Parathyroid adenoma (tissue), 2 donors: Measurements from ENCODE around the gene ERFE.

Experiments
- H2AFZ ChIP-seq: fragments of 300-600 bp; sonication (generic); one replicate; pipeline ENCODE4 v1.7.0; 2017; ENCODE audit warnings: antibody characterized with exemption, mild to moderate bottlenecking
- H3K27ac ChIP-seq: fragments of 300-600 bp; sonication (generic); one replicate; pipeline ENCODE4 v1.7.0; 2017
- H3K27me3 ChIP-seq: fragments of 300-600 bp; sonication (generic); one replicate; pipeline ENCODE4 v1.7.0; 2017; ENCODE audit warnings: low read length; ENCODE audit not compliant: control insufficient read depth, insufficient read depth
- H3K36me3 ChIP-seq: fragments of 300-600 bp; sonication (generic); one replicate; pipeline ENCODE4 v1.7.0; 2017; ENCODE audit warnings: low read length; ENCODE audit not compliant: control insufficient read depth, insufficient read depth
- H3K4me1 ChIP-seq: fragments of 300-600 bp; sonication (generic); one replicate; pipeline ENCODE4 v1.7.0; 2017; ENCODE audit warnings: control low read depth
- H3K4me2 ChIP-seq: fragments of 300-600 bp; sonication (generic); one replicate; pipeline ENCODE4 v1.7.0; 2017; ENCODE audit warnings: low read length
- H3K4me3 ChIP-seq: fragments of 300-600 bp; sonication (generic); one replicate; pipeline ENCODE4 v1.7.0; 2017; ENCODE audit warnings: low read depth, low read length
- H3K79me2 ChIP-seq: fragments of 300-600 bp; sonication (generic); one replicate; pipeline ENCODE4 v1.7.0; 2017; ENCODE audit warnings: control low read depth
- H3K9ac ChIP-seq: fragments of 300-600 bp; sonication (generic); one replicate; pipeline ENCODE4 v1.7.0; 2017; ENCODE audit warnings: mild to moderate bottlenecking
- H3K9me3 ChIP-seq: fragments of 300-600 bp; sonication (generic); one replicate; pipeline ENCODE4 v1.7.0; 2017; ENCODE audit warnings: low read length; ENCODE audit not compliant: control insufficient read depth
- TF ChIP-seq, protein P1 (sequence below): fragments of 300-600 bp; sonication (generic); IDR thresholded peaks from one replicate; pipeline ENCODE4 v1.7.0; 2017; ENCODE audit warnings: antibody characterized with exemption, mild to moderate bottlenecking
- donor health status: primary hyperparathyroidism.

Gene ERFE

GRCh38 chr2:238121511-238122286 lies 37.1 kb upstream of the ERFE start:
- Histone ChIP-seq H3K79me2 (no peaks in the 10 kb centered on the region), H3K36me3 (no peaks in the 10 kb centered on the region), H3K4me1 (no peaks in the 10 kb centered on the region), H3K4me3 (no peak overlapping the region), H2AFZ (no peak overlapping the region), H3K4me2 (no peak overlapping the region), H3K9me3 (no peaks in the 10 kb centered on the region), H3K27me3 (no peaks in the 10 kb centered on the region), H3K9ac (no peak overlapping the region), H3K27ac (no peak overlapping the region)
- TF ChIP-seq, protein P1, sequence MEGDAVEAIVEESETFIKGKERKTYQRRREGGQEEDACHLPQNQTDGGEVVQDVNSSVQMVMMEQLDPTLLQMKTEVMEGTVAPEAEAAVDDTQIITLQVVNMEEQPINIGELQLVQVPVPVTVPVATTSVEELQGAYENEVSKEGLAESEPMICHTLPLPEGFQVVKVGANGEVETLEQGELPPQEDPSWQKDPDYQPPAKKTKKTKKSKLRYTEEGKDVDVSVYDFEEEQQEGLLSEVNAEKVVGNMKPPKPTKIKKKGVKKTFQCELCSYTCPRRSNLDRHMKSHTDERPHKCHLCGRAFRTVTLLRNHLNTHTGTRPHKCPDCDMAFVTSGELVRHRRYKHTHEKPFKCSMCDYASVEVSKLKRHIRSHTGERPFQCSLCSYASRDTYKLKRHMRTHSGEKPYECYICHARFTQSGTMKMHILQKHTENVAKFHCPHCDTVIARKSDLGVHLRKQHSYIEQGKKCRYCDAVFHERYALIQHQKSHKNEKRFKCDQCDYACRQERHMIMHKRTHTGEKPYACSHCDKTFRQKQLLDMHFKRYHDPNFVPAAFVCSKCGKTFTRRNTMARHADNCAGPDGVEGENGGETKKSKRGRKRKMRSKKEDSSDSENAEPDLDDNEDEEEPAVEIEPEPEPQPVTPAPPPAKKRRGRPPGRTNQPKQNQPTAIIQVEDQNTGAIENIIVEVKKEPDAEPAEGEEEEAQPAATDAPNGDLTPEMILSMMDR, result no peak

- no peaks in the 10 kb centered on the region for H3K36me3 ChIP-seq
- H3K27ac ChIP-seq, result no peak overlapping the region
- no peak overlapping the region for H2AFZ ChIP-seq
- H3K4me1 ChIP-seq, result no peaks in the 10 kb centered on the region
- H3K4me2 ChIP-seq, result no peak overlapping the region
- TF ChIP-seq, protein P1, result no peak
- no peaks in the 10 kb centered on the region for H3K9me3 ChIP-seq
- H3K4me3 ChIP-seq, result no peak overlapping the region
- no peak overlapping the region for H3K9ac ChIP-seq
- no peaks in the 10 kb centered on the region for H3K79me2 ChIP-seq
- H3K27me3 ChIP-seq, result no peaks in the 10 kb centered on the region
Measured at GRCh38 chr2:238122287-238123217, 36.2 kb upstream of the ERFE start.

DNA sequence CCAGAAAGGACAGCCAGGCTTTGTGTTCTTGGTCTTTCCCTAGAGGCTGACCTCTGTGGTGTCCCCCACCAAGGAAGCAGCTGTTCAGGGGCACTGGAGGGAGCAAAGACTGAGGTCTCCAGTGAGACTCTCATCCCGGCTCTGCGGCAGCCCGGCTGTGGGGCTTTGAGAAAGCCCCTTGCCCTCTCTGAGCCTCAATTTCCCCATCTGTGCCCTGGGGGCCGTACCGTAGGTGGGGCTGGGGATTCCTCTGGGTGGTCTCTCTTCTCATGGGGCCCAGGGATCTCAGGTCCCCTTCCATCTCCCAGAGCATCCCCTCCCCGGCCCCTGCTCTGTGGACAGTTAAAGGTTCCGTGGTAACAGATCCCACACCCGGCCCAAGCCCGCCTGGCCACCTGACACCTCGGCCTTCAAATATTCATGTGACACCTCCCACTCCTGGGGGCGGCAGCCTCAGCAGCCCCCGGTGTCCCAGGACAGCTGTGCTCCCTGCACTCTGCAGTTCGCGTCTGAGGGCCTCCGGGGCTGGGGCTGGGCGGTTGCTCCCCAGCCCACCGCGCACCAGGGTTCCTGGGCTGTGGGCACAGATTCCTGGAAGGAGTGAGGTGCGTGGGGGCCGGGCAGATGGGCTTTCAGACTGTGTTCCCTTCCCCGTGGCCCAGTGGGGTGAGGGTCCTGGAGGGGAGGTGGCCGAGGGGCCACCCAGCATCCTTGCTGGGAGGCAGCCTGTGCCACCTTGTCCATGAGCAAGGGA lies 35.4 kb upstream of the ERFE start:
- H3K9me3 ChIP-seq, result no peaks in the 10 kb centered on the region
- H3K4me3 ChIP-seq, result no peak overlapping the region
- no peak overlapping the region for H2AFZ ChIP-seq
- H3K27me3 ChIP-seq, result no peaks in the 10 kb centered on the region
- no peaks in the 10 kb centered on the region for H3K36me3 ChIP-seq
- no peak overlapping the region for H3K4me2 ChIP-seq
- H3K4me1 ChIP-seq, result no peaks in the 10 kb centered on the region
- no peak overlapping the region for H3K27ac ChIP-seq
- TF ChIP-seq, protein P1, result no peak
- H3K9ac ChIP-seq, result no peak overlapping the region
- no peaks in the 10 kb centered on the region for H3K79me2 ChIP-seq

GRCh38 chr2:238123991-238124470 lies 34.7 kb upstream of the ERFE start:
- Histone ChIP-seq H3K4me2 (no peak overlapping the region), H2AFZ (no peak overlapping the region), H3K4me3 (no peak overlapping the region), H3K9me3 (no peaks in the 10 kb centered on the region), H3K36me3 (no peaks in the 10 kb centered on the region), H3K9ac (no peak overlapping the region), H3K27ac (no peak overlapping the region), H3K79me2 (no peaks in the 10 kb centered on the region), H3K27me3 (no peaks in the 10 kb centered on the region), H3K4me1 (no peaks in the 10 kb centered on the region)
- TF ChIP-seq, protein P1, result no peak
